ENCODE data around the gene MX2. TPM values are rescaled to one million over a fixed set of nuclear protein-coding genes. Genes with fewer than 3 reads are reported as not detected.

The MX2 gene
- total RNA-seq, 1 experiment from 2014 or later: 5.7 TPM

- no peak for DNase-seq (ENCODE audit: low read depth)
These were observed 3.7 kb downstream of the MX2 start for GRCh38 chr21:41365377-41366107.

DNA sequence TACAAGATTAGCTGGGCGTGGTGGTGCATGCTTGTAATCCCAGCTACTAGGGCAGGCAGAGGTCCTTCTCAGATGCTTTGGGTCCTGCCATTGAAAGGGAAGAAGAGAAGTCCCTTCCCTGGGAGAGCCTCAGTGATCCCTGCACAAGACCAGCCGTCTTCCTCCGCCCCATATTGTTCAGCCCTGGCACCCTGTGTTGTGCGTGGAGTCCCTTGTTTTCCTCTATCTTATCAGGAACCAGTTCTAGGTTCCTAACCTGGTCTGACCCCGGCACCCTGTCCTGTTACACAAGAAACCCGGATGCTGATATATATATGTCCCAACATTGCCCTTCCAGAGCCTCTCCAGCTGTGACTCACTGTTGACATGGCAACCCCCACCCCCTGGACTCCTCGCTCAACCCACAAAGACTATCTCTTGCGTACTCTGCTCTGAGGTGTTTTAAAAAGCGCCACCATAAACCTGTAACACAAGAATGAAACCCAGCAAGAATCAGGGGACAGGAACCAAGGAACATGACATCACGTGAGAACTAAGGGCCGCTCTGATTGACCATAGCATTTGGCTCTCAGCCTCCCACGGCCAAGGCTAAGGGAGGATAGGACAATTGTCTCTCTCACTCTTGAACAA lies 4.8 kb downstream of the MX2 start:
- peak; percentile 95 for DNase-seq (ENCODE audit: low read depth)

- no peak for DNase-seq (ENCODE audit: low read depth)
These were observed 5.6 kb downstream of the MX2 start for GRCh38 chr21:41367301-41367944.

- DNase-seq (ENCODE audit: low read depth): no peak
These were observed 6.3 kb downstream of the MX2 start for GRCh38 chr21:41367945-41368734.

DNA sequence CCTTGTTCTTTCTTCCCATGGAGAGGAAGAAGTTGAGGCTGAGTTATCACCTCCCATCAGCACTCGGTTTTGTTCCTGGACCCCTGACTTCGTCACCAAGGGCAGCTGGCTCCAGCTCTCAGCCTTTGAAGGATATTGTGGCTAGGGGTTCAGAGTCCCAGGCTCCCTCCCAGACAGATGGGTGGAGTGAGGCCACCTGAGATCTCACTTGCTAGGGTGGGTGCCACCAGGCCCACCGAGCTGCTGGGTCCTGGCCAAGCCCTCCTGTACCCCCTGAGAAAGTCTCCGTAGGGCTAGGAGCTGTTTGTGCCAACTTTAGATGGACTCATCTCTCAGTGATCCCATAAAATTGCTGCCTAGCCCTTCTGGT lies 6.9 kb downstream of the MX2 start:
- no peak for DNase-seq (ENCODE audit: low read depth)

GRCh38 chr21:41369105-41369919 lies 7.5 kb downstream of the MX2 start:
- DNase-seq (ENCODE audit: low read depth): no peak

DNA sequence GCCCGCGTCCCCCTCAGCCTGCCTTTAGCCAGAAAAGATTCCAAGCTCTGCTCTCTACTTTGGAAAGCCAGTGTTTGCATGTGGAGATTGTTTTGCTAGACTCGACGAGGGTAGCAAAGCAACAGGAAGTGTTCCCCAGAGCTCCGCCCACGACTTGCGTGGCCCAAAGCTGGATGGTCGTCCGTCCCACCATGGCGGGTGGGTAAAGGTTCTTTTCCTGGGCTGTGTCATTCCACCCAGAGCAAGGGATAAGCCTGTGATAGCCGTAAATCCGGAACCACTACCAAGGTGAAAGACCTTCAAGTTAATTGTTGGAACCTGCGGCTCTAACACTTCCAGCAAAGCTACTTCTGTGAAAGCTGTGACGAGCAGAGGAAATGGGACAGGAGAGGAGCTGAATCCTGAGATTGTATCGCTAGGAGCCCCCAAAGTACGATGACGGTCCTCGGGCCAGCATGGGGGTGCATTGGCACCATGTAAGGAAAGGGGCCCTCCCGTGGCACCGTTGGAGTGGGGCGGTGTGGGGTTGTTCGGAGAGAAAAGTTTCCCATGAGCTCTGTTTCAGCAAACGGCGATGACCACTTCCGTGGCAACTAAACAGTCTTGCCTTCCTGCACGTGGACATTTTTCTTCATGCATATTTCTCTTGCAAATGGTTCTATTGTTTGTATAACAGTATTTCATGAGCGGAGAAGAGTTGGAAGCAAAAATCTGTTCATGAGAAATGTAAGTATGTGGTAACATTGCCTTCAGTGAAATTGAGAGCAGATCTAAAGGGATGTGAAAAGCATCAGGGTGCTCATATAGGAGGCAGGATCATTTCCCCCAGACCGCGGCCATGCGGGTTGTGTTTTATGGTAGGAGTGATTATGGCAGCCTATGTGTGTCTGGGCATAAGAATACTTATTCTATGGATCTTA lies 8.4 kb downstream of the MX2 start:
- DNase-seq (ENCODE audit: low read depth): no peak

DNA sequence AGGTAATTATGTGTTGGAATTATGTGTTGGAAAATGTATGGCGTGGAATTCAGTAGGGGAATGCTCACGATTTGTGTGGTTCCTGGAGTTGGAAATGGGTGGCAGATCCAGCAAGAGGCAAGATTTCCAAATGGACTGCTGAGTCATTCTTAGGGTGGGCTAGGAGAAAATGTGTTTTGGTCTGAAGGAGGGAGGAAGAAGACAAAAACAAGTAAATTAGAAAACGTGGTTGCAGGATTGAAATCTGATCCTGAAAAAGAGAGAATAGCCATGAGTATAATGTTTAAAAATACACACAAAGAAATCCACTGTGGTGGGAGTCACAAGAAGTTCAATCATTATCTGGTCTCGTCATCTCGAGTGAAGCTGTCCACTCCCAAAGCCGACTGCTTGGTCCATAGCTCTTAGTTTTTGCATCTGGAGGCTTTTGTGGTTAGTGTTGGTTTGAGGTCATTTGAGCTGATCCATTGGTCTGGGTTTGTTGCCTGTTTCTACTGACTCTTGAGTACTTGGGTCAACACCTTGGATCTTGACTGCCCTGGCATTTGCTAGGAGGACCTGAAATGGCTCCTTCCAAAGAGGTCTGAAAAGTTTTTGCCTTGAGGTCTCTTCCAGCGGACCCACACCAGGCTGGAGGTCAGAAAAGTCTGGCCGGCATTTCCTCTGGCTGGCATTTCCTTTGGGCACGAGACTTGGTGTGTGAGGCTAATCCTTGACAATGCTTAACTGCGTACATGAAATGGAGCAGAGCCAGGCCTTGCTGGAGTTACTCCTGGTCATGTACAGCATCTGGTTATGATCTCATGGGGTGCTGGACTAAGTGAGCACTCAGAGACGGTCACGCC lies 9.2 kb downstream of the MX2 start:
- DNase-seq (ENCODE audit: low read depth): no peak

GRCh38 chr21:41371685-41372030 lies 9.8 kb downstream of the MX2 start:
- no peak for DNase-seq (ENCODE audit: low read depth)

DNA sequence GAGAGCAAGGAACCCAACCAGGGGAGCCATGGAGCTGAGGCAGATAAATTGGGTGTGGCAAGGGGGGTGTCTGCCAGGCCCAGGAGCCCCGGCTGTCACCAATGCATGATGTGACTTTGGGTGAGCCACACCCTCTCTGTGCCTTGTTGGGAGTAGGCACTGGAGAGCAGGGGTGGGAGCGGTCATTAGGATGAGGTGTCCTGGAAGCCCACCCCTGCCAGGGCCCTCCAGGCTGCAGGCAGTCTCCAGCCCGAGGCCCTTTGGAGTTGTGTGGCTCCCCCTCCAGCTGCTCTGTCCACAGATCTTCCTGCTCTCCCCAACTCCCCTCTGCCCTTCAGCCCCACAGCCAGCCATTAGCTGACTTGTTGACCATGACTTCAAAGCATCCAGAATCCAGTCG lies 11.4 kb downstream of the MX2 start:
- DNase-seq (ENCODE audit: low read depth): no peak

- DNase-seq (ENCODE audit: low read depth): no peak
These were observed 11.9 kb downstream of the MX2 start for GRCh38 chr21:41373763-41374162.

GRCh38 chr21:41374177-41374712 lies 12.4 kb downstream of the MX2 start:
- no peak for DNase-seq (ENCODE audit: low read depth)

DNA sequence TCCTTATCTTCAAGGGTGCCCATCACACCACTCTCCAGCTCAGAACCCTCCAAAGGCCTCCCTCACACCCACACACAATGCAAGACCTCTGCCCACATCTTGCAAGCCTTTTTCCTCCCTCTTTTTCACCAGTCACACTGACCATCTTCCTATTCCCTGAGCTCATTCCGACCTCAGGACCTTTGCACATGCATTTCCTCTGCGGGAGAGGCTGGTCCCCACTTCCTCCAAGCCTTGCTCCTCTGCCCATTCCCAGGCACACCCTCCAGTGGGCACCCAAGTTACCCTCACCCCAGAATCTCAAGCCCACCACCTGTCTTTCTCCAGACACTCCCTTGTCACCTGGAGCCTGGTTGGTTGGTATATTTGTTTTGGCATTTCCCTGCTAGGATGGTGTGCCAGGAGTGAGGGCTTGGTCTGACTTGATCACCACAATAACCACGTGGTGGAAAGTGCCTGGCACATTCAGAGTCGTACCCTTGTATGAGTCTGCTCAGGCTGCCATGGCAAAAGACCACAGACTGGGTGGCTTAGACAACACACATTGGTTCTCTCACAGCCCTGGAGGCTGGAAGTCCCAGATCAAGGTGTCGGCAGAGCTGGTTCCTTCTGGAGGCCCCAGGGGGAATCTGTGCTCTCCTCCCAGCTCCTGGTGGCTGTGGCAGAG lies 13.2 kb downstream of the MX2 start:
- DNase-seq (ENCODE audit: low read depth): no peak

GRCh38 chr21:41375875-41376274 lies 14.0 kb downstream of the MX2 start:
- no peak for DNase-seq (ENCODE audit: low read depth)

DNA sequence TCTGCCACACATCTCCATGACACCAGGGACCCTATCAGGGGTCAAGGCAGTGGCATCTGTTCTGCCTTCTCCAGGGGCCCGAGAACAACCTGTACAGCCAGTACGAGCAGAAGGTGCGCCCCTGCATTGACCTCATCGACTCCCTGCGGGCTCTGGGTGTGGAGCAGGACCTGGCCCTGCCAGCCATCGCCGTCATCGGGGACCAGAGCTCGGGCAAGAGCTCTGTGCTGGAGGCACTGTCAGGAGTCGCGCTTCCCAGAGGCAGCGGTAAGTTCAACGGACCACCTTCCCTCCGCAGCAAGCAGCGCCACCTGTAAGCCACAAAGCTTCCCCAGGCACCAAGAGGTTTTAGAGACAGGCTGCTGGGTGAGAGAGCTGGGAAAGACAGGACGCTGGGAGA lies 15.9 kb downstream of the MX2 start:
- no peak for DNase-seq (ENCODE audit: low read depth)

DNA sequence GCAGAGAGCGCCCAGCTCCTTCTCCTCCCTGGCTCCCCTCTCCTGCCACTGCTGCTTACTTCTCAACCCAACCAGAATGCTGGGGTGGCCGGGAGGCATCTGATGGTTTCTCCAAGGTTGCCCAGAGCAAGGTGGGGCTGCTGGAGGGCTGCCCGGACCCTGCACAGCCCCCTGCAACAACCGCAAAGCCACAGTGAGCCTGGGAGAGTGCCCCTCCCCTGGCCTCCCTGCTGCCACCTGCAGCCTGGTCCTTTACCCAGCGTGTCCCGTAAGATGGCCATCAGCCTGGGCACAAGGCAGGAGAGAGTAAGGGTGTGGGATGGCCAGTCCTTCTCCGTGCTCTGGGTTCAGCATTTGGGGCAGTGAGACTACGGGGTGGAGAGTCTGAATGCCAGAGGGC lies 17.0 kb downstream of the MX2 start:
- DNase-seq (ENCODE audit: low read depth): no peak

DNA sequence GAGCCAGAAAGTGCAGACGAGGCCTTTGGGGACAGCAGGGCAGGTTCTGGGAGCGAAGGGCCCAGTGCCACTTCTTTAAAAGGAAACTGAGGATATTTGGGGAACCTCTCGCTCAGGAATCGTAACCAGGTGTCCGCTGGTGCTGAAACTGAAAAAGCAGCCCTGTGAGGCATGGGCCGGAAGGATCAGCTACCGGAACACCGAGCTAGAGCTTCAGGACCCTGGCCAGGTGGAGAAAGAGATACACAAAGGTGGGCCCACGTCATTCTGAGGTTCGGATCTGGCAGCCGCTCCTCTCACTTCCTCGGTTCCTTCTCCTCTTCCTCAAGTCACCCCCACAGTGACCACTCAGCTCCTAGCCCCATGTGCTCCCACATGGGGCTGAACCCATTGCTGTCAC lies 18.1 kb downstream of the MX2 start:
- no peak for DNase-seq (ENCODE audit: low read depth)

DNA sequence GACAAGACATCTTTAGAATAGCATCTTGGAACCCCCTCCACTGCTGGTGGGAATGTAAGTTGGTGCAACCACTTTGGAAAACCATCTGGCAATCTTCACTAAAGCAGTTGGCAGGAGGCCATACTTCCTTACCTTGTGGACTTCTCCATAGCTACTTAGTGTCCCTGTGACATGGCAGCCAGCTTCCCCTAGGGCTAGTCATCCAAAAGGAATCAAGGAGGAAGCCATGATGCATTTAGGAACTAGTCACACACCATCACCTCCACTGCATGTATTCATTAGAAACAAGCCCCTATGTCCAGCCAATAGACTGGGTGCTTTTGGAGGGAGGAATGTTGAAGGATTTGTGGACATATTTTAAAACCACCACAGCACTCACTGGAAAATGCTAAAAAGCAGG lies 19.9 kb downstream of the MX2 start:
- no peak for DNase-seq (ENCODE audit: low read depth)
